ENCODE results near the gene KRTAP9-6.

DNA sequence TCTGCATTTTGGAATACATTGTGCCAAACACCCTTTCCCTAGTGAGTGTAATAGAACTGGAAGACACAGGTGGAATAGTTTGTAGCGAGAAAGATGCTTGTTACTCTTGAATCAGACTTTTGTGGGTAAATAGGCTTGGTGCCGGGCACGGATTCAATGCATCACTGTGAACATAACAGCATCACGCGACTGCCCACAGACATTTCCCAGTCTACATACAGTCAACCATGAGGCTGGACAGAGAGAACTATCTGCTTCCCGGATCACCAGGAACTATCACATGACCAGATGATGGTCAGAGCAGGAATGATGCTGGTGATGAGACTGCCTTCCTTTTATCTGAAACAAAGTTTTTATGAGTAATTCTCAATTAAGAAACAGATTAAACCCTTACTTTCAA lies 39.1 kb upstream of the KRTAP9-6 start:
- no peak for TF ChIP-seq CTCF (IDR thresholded peaks at IDR 0.05)
- no peak for TF ChIP-seq FOXJ3 (CRISPR knock-in tag; IDR thresholded peaks at IDR 0.05)

Measured in SK-N-SH (cell line).